Neural cell (in vitro differentiated cells): ENCODE data around the gene IP6K3. TPM values are rescaled to one million over a fixed set of nuclear protein-coding genes. Genes with fewer than 3 reads are reported as not detected.
A peak's percentile ranks its signal among the peaks of the same experiment; 100 is the strongest.

ENCODE experiments used
- H2AFZ ChIP-seq: fragments of 200-600, 300-800 bp; sonication (generic), shearing (Covaris generic); 2 replicates; pipeline ENCODE4 v1.6.0; 2014; ENCODE audit warnings: low read depth, mild to moderate bottlenecking, antibody characterized with exemption, low read length, moderate library complexity
- H3F3A ChIP-seq: fragments of 200-600 bp; shearing (Covaris generic); 2 replicates; pipeline ENCODE4 v1.6.1; 2016; ENCODE audit warnings: mild to moderate bottlenecking, moderate library complexity, mixed read lengths, antibody characterized with exemption, low read length; ENCODE audit not compliant: insufficient read depth, poor library complexity, severe bottlenecking
- H3K27ac ChIP-seq: fragments of 200-600, 300-800 bp; sonication (generic), shearing (Covaris generic); 2 replicates; pipeline ENCODE4 v1.5.1; 2014; ENCODE audit warnings: mild to moderate bottlenecking, low read length, moderate library complexity
- H3K27me3 ChIP-seq: fragments of 300-800, 200-600 bp; sonication (generic), shearing (Covaris generic); 2 replicates; pipeline ENCODE4 v1.6.0; 2014; ENCODE audit warnings: mild to moderate bottlenecking, low read depth, low read length, moderate library complexity; ENCODE audit not compliant: insufficient read depth
- H3K36me3 ChIP-seq: fragments of 300-800, 200-600 bp; sonication (generic), shearing (Covaris generic); 2 replicates; pipeline ENCODE4 v1.5.1; 2014; ENCODE audit warnings: mild to moderate bottlenecking, antibody characterized with exemption, low read length, moderate library complexity; ENCODE audit not compliant: insufficient read depth
- H3K4me2 ChIP-seq: fragments of 300-800, 200-600 bp; sonication (generic), shearing (Covaris generic); 2 replicates; pipeline ENCODE4 v1.6.0; 2014; ENCODE audit warnings: mild to moderate bottlenecking, low read length
- H3K4me3 ChIP-seq: fragments of 300-800, 200-600 bp; sonication (generic), shearing (Covaris generic); 2 replicates; pipeline ENCODE4 v1.5.1; 2014; ENCODE audit warnings: mild to moderate bottlenecking, low read length, moderate library complexity
- H3K79me2 ChIP-seq: fragments of 200-600 bp; shearing (Covaris generic); replicated peaks from 2 replicates; pipeline ENCODE4 v1.6.0; 2014; ENCODE audit warnings: mild to moderate bottlenecking, low read length, moderate library complexity; ENCODE audit not compliant: insufficient read depth
- H3K9ac ChIP-seq: fragments of 300-800, 200-600 bp; sonication (generic), shearing (Covaris generic); 2 replicates; pipeline ENCODE4 v1.6.1; 2016; ENCODE audit warnings: mild to moderate bottlenecking, low read length, mixed read lengths
- H3K9me2 ChIP-seq: fragments of 200-600 bp; shearing (Covaris generic); 2 replicates; pipeline ENCODE4 v1.6.1; 2016; ENCODE audit warnings: mild to moderate bottlenecking, low read length, mixed read lengths; ENCODE audit not compliant: insufficient read depth
- H3K9me3 ChIP-seq: fragments of 200-600, 300-800 bp; sonication (generic), shearing (Covaris generic); 2 replicates; pipeline ENCODE4 v1.6.1; 2016; ENCODE audit warnings: mild to moderate bottlenecking, mixed run types, low read length, moderate library complexity, mixed read lengths
- H4K20me1 ChIP-seq: fragments of 200-600 bp; shearing (Covaris generic); 2 replicates; pipeline ENCODE4 v1.6.1; 2016; ENCODE audit warnings: mild to moderate bottlenecking, mixed run types; ENCODE audit not compliant: insufficient read depth
- EP300 ChIP-seq: fragments of 450-650 bp; conservative IDR thresholded peaks from 2 replicates; pipeline ENCODE4 v1.6.1; 2014; ENCODE audit warnings: antibody characterized with exemption, mild to moderate bottlenecking, moderate library complexity; ENCODE audit not compliant: poor library complexity, severe bottlenecking
- MXI1 ChIP-seq: fragments of 450-650 bp; conservative IDR thresholded peaks from 2 replicates; pipeline ENCODE4 v1.6.1; 2014; ENCODE audit warnings: antibody characterized with exemption, mild to moderate bottlenecking; ENCODE audit not compliant: poor library complexity, severe bottlenecking
- POLR2AphosphoS5 ChIP-seq: IDR thresholded peaks from 2 replicates; pipeline ENCODE4 v1.6.1; 2012
- SMC3 ChIP-seq: fragments of 450-650 bp; conservative IDR thresholded peaks from 2 replicates; pipeline ENCODE4 v1.6.1; 2014; ENCODE audit warnings: antibody characterized with exemption, mild to moderate bottlenecking, moderate library complexity; ENCODE audit not compliant: poor library complexity
- TAF1 ChIP-seq: IDR thresholded peaks from 2 replicates; pipeline ENCODE4 v1.6.1; 2012; ENCODE audit warnings: low read depth
- polyA plus RNA-seq: library from polyadenylated mRNA; depleted of rRNA; stranded (reverse); fragments of >200 nt; gene quantifications from 2 replicates; pipeline ENCODE4 v1.2.3, GENCODE V29; 2014
- TF ChIP-seq, protein P1 (sequence below): fragments of 450-650 bp; IDR thresholded peaks from 2 replicates; pipeline ENCODE4 v1.5.1; 2014; ENCODE audit warnings: antibody characterized with exemption, mild to moderate bottlenecking, moderate library complexity; ENCODE audit not compliant: poor library complexity, severe bottlenecking
- TF ChIP-seq, protein P2 (sequence below): IDR thresholded peaks from 2 replicates; pipeline ENCODE4 v1.6.1; 2012; ENCODE audit warnings: borderline replicate concordance

The IP6K3 gene
- polyA plus RNA-seq, 1 donor from 2014 or later = not detected

DNA sequence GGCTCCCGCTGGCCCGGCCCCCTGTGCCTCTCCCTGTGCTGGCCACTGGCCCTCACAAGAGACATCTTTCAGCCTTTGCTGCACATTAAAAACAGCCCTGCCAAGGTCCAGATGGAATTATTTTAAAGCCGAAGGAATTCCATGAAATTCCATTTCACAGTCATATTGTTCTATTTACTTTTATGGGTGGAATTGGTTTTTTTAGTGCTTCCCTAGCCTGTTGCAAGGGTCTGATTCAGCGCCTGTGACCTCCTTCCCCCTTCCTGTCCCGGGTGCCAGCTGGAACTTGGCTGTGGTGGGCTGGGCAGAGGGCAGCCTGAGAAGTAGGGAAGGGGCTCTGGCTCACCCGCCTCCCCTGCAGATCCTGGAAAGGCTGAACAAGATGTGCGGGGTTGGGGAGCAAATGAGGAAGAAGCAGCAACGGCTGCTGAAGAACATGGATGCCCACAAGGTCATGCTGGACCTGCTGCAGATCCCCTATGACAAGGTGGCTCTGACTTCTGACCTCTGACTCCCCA is 69.5 kb downstream of the IP6K3 start:
- no peak overlapping the region for H3K4me2 ChIP-seq
- H3K27ac ChIP-seq = no peak overlapping the region
- H4K20me1 ChIP-seq = no peaks in the 10 kb centered on the region
- H3K9me3 ChIP-seq = no peaks in the 10 kb centered on the region
- H3K9ac ChIP-seq = no peak overlapping the region
- H3K4me3 ChIP-seq = no peak overlapping the region
- H3K9me2 ChIP-seq = no peaks in the 10 kb centered on the region
- H3K27me3 ChIP-seq = no peaks in the 10 kb centered on the region
- no peaks in the 10 kb centered on the region for H3K36me3 ChIP-seq
- TF ChIP-seq POLR2AphosphoS5 = no peak
- TF ChIP-seq, protein P1, sequence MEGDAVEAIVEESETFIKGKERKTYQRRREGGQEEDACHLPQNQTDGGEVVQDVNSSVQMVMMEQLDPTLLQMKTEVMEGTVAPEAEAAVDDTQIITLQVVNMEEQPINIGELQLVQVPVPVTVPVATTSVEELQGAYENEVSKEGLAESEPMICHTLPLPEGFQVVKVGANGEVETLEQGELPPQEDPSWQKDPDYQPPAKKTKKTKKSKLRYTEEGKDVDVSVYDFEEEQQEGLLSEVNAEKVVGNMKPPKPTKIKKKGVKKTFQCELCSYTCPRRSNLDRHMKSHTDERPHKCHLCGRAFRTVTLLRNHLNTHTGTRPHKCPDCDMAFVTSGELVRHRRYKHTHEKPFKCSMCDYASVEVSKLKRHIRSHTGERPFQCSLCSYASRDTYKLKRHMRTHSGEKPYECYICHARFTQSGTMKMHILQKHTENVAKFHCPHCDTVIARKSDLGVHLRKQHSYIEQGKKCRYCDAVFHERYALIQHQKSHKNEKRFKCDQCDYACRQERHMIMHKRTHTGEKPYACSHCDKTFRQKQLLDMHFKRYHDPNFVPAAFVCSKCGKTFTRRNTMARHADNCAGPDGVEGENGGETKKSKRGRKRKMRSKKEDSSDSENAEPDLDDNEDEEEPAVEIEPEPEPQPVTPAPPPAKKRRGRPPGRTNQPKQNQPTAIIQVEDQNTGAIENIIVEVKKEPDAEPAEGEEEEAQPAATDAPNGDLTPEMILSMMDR = no peak
- TF ChIP-seq EP300 = no peak
- TF ChIP-seq MXI1 = no peak
- no peak overlapping the region for H2AFZ ChIP-seq
- H3F3A ChIP-seq = no peaks in the 10 kb centered on the region
- no peaks in the 10 kb centered on the region for H3K79me2 ChIP-seq

DNA sequence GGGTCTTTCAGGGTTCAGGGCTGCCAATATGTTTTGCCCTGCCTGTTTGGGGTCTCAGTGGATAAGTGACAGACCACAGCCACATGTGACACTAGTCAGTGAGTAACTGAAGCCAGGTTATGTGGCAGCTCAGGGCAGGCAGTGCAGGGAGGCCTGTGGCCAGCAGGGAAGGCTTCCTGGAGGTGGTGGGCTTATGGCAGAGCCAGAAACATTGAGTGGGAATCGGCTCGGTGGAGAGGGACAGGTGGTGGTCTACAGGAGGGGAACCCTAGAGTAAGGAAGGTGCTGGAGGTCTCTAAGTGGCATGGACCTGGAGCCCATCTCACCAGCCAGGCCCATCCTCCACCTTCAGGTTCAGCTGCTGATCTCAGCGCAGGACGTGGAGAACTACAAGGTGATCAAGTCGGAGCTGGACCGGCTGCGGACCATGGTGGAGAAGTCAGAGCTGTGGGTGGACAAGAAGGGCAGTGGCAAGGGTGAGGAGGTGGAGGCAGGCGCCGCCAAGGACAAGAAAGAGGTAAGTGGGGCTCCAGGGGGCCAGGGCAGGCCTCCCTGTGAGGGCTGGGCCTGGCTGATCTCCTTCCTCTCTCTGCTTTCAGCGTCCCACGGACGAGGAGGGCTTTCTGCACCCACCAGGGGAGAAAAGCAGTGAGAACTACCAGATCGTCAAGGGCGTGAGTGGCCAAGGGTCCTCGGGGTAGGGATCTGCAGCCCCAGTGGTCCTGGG is 70.1 kb downstream of the IP6K3 start:
- no peaks in the 10 kb centered on the region for H3K27me3 ChIP-seq
- no peak overlapping the region for H2AFZ ChIP-seq
- no peaks in the 10 kb centered on the region for H3K36me3 ChIP-seq
- H3K9me3 ChIP-seq = no peaks in the 10 kb centered on the region
- no peak overlapping the region for H3K4me3 ChIP-seq
- H3K27ac ChIP-seq = peak overlapping the region; percentile 16
- TF ChIP-seq, protein P2, sequence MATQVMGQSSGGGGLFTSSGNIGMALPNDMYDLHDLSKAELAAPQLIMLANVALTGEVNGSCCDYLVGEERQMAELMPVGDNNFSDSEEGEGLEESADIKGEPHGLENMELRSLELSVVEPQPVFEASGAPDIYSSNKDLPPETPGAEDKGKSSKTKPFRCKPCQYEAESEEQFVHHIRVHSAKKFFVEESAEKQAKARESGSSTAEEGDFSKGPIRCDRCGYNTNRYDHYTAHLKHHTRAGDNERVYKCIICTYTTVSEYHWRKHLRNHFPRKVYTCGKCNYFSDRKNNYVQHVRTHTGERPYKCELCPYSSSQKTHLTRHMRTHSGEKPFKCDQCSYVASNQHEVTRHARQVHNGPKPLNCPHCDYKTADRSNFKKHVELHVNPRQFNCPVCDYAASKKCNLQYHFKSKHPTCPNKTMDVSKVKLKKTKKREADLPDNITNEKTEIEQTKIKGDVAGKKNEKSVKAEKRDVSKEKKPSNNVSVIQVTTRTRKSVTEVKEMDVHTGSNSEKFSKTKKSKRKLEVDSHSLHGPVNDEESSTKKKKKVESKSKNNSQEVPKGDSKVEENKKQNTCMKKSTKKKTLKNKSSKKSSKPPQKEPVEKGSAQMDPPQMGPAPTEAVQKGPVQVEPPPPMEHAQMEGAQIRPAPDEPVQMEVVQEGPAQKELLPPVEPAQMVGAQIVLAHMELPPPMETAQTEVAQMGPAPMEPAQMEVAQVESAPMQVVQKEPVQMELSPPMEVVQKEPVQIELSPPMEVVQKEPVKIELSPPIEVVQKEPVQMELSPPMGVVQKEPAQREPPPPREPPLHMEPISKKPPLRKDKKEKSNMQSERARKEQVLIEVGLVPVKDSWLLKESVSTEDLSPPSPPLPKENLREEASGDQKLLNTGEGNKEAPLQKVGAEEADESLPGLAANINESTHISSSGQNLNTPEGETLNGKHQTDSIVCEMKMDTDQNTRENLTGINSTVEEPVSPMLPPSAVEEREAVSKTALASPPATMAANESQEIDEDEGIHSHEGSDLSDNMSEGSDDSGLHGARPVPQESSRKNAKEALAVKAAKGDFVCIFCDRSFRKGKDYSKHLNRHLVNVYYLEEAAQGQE = no peak
- no peak for TF ChIP-seq EP300
- H3K79me2 ChIP-seq = no peaks in the 10 kb centered on the region
- no peaks in the 10 kb centered on the region for H3F3A ChIP-seq
- H3K9me2 ChIP-seq = no peaks in the 10 kb centered on the region
- H3K9ac ChIP-seq = no peak overlapping the region
- no peaks in the 10 kb centered on the region for H4K20me1 ChIP-seq
- no peak overlapping the region for H3K4me2 ChIP-seq

DNA sequence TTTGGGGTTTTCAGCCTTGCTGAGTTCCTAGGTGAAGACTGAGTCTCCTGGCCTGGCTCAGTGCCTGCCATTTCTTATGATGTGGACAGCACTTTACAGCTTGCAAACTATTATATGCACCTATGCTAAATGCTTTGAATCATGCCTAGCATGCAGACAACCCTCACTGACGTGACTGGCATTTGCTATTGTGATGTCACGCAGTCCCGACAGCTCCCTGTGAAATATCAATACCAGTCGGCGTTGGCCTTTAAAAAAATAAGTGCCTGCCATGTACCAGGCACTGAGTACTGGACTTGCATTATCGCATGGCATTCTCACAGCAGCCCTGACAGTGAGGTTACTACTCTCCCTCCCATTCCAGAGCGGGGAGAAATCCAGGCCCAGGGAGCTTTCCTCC is 70.7 kb downstream of the IP6K3 start:
- H3K27me3 ChIP-seq = no peaks in the 10 kb centered on the region
- no peaks in the 10 kb centered on the region for H3F3A ChIP-seq
- H2AFZ ChIP-seq = no peak overlapping the region
- no peak overlapping the region for H3K4me3 ChIP-seq
- no peaks in the 10 kb centered on the region for H3K9me3 ChIP-seq
- peak overlapping the region; percentile 16 for H3K27ac ChIP-seq
- no peak overlapping the region for H3K4me2 ChIP-seq
- H3K9ac ChIP-seq = no peak overlapping the region
- no peaks in the 10 kb centered on the region for H3K79me2 ChIP-seq
- H3K36me3 ChIP-seq = no peaks in the 10 kb centered on the region
- TF ChIP-seq, protein P2 = no peak
- TF ChIP-seq SMC3 (no peak), EP300 (peak; percentile 88), TAF1 (no peak)
- no peaks in the 10 kb centered on the region for H4K20me1 ChIP-seq
- H3K9me2 ChIP-seq = no peaks in the 10 kb centered on the region
